HL-60 (cell line): ENCODE measurements around the gene DCTN2.
"Not testable (repeated sequence)": the region's sequence is repeated elsewhere in the genome, so short reads cannot be mapped to it uniquely, and the experiment has no call there.

Experiments
- DNase-seq, 2 experiments: peaks; one replicate each; pipeline ENCODE4 v3.0.0-alpha.2; 2010 to 2020; ENCODE audit warnings: low read depth in 1 of 2, low spot score in 1 of 2
- H3K27ac ChIP-seq: fragments of 250-450 bp; sonication (Bioruptor Pico); replicated peaks from 2 replicates; pipeline ENCODE4 v1.5.1; 2020; ENCODE audit warnings: mild to moderate bottlenecking, moderate library complexity
- H3K27me3 ChIP-seq: fragments of 250-450 bp; sonication (Bioruptor Pico); 2 replicates; pipeline ENCODE4 v1.5.1; 2021; ENCODE audit warnings: mild to moderate bottlenecking, moderate library complexity; ENCODE audit not compliant: insufficient read depth, poor library complexity, severe bottlenecking
- H3K4me3 ChIP-seq: replicated peaks from 2 replicates; pipeline ENCODE4 v1.5.1; 2011; ENCODE audit warnings: mild to moderate bottlenecking, control low read depth, low read length; ENCODE audit not compliant: insufficient read depth
- CTCF ChIP-seq: IDR thresholded peaks from one replicate; pipeline ENCODE4 v1.5.1; 2011; ENCODE audit warnings: low read length, control low read depth, inconsistent platforms; ENCODE audit not compliant: insufficient read depth
- GABPA ChIP-seq: IDR thresholded peaks from 2 replicates; pipeline ENCODE4 v1.6.1; 2012; ENCODE audit warnings: low read depth
- POLR2AphosphoS5 ChIP-seq: IDR thresholded peaks from 2 replicates; pipeline ENCODE4 v1.6.1; 2012; ENCODE audit warnings: low read depth
- REST ChIP-seq: IDR thresholded peaks from 2 replicates; pipeline ENCODE4 v1.6.1; 2012; ENCODE audit warnings: low read depth; ENCODE audit not compliant: insufficient replicate concordance
- SPI1 ChIP-seq: IDR thresholded peaks from 2 replicates; pipeline ENCODE4 v1.6.1; 2012; ENCODE audit warnings: low read depth, mild to moderate bottlenecking, borderline replicate concordance

DCTN2 gene

GRCh38 chr12:57591782-57592325, 44.9 kb upstream of the DCTN2 start:
- H3K27ac ChIP-seq: no peak overlapping the region
- no peaks in the 10 kb centered on the region for H3K27me3 ChIP-seq
- DNase-seq: peak in 1 of 2 experiments; percentile 4
- peak overlapping the region; percentile 98 for H3K4me3 ChIP-seq
- TF ChIP-seq CTCF (no peak), REST (no peak), SPI1 (no peak), POLR2AphosphoS5 (no peak), GABPA (no peak)

- Histone ChIP-seq H3K27ac (peak within 1 kb of the TSS; percentile 46), H3K4me3 (peak within 1 kb of the TSS; percentile 98), H3K27me3 (peaks cover 4% of the 10 kb centered on the region)
- DNase-seq: peak; percentile 79
- no peak for TF ChIP-seq POLR2AphosphoS5
- TF ChIP-seq REST: peak; percentile 16
Observed at GRCh38 chr12:57590864-57591781, 44.1 kb upstream of the DCTN2 start, which contains the start of gene PIP4K2C. TSS of gene PIP4K2C (plus strand) at chr12:57591192. CDS start at chr12:57591290, 98 bp downstream.

GRCh38 chr12:57590479-57590863, 43.5 kb upstream of the DCTN2 start:
- H3K4me3 ChIP-seq: peak overlapping the region; percentile 98
- peaks cover 6% of the 10 kb centered on the region for H3K27me3 ChIP-seq
- H3K27ac ChIP-seq: 0 out of 2 replicates have a peak overlapping the region, but pooled peaks have one; percentile 46
- TF ChIP-seq REST (no peak), POLR2AphosphoS5 (no peak), CTCF (no peak), SPI1 (no peak), GABPA (no peak)
- DNase-seq: no peak

- DNase-seq, H3K27ac ChIP-seq, H3K27me3 ChIP-seq, H3K4me3 ChIP-seq: not testable (repeated sequence)
Observed at GRCh38 chr12:57588951-57589610, 42.1 kb upstream of the DCTN2 start.
